HG03064 (cell line): ENCODE results near the gene DISP2.

ENCODE experiments used
- ATAC-seq: cut with Tn5 transposase; IDR thresholded peaks from one replicate; pipeline ENCODE4 v1.9.1; 2021; ENCODE audit warnings: low read depth; ENCODE audit not compliant: unreplicated experiment

Gene DISP2

GRCh38 chr15:40328176-40328575, 29.8 kb upstream of the DISP2 start:
- no peak for ATAC-seq

GRCh38 chr15:40328751-40329150, 29.3 kb upstream of the DISP2 start:
- no peak for ATAC-seq

GRCh38 chr15:40329804-40330203, 28.2 kb upstream of the DISP2 start:
- no peak for ATAC-seq

- no peak for ATAC-seq
Measured at GRCh38 chr15:40330368-40330836, 27.6 kb upstream of the DISP2 start.

- ATAC-seq: no peak
Measured at GRCh38 chr15:40331026-40331425, 27.0 kb upstream of the DISP2 start.

GRCh38 chr15:40331637-40332036, 26.4 kb upstream of the DISP2 start:
- no peak for ATAC-seq

GRCh38 chr15:40332113-40332781, 25.8 kb upstream of the DISP2 start:
- no peak for ATAC-seq

GRCh38 chr15:40333922-40334492, 24.0 kb upstream of the DISP2 start:
- ATAC-seq: no peak

- ATAC-seq: no peak
Measured at GRCh38 chr15:40334541-40334940, 23.5 kb upstream of the DISP2 start.

- no peak for ATAC-seq
Measured at GRCh38 chr15:40334941-40335795, 22.9 kb upstream of the DISP2 start.

GRCh38 chr15:40335938-40336743, 21.9 kb upstream of the DISP2 start:
- no peak for ATAC-seq

- ATAC-seq: no peak
Measured at GRCh38 chr15:40336744-40337122, 21.3 kb upstream of the DISP2 start.

GRCh38 chr15:40337597-40337996, 20.4 kb upstream of the DISP2 start:
- no peak for ATAC-seq

- ATAC-seq: no peak
Measured at GRCh38 chr15:40338041-40338657, 19.9 kb upstream of the DISP2 start.

GRCh38 chr15:40338921-40339620, 18.9 kb upstream of the DISP2 start:
- no peak for ATAC-seq

GRCh38 chr15:40339621-40339945, 18.4 kb upstream of the DISP2 start:
- ATAC-seq: no peak

GRCh38 chr15:40340038-40340739, 17.8 kb upstream of the DISP2 start:
- ATAC-seq: no peak

- no peak for ATAC-seq
Measured at GRCh38 chr15:40340740-40341400, 17.1 kb upstream of the DISP2 start, which contains the start of gene CCDC9B. Gene CCDC9B (minus strand): TSS chr15:40340939. CDS start chr15:40340819, 120 bp downstream.
